Kidney (tissue), 14 donors: ENCODE data around the gene ARL3. TPM values are rescaled to one million over a fixed set of nuclear protein-coding genes. Genes with fewer than 3 reads are reported as not detected.

ENCODE experiments used
- DNase-seq, 5 donors: peaks; one replicate each; pipeline ENCODE4 v3.0.0-alpha.2; 2013 to 2020
- FAIRE-seq: peaks from 2 replicates; lab custom pipeline; 2012; peaks lifted over from hg19 to GRCh38; lab: Jason Lieb, UNC
- H3K27ac ChIP-seq, 2 donors: one replicate each; pipeline ENCODE4 v1.7.0; 2013; ENCODE audit warnings: low read depth in 2 of 2, low read length in 2 of 2, inconsistent platforms in 1 of 2
- H3K27me3 ChIP-seq: one replicate; pipeline ENCODE4 v1.7.1; 2013; ENCODE audit warnings: low read length, inconsistent platforms; ENCODE audit not compliant: control insufficient read depth, insufficient read depth
- H3K36me3 ChIP-seq, 3 donors: one replicate each; pipeline versions ENCODE4 v1.7.0 to v1.7.1; 2013; ENCODE audit warnings: low read length in 3 of 3, control low read depth in 1 of 3, inconsistent platforms in 1 of 3; ENCODE audit not compliant: insufficient read depth in 3 of 3, control insufficient read depth in 2 of 3
- H3K4me1 ChIP-seq, 3 donors: one replicate each; pipeline versions ENCODE4 v1.7.0 to v1.7.1; 2013; ENCODE audit warnings: low read length in 3 of 3, inconsistent platforms in 1 of 3, low read depth in 1 of 3; ENCODE audit not compliant: control insufficient read depth in 2 of 3, insufficient read depth in 2 of 3
- H3K4me3 ChIP-seq, 3 donors: one replicate each; pipeline versions ENCODE4 v1.7.0 to v1.8.1; 2013; ENCODE audit warnings: low read length in 3 of 3, control low read depth in 1 of 3, inconsistent platforms in 1 of 3
- H3K9ac ChIP-seq, 3 donors: one replicate each; pipeline versions ENCODE4 v1.7.0 to v1.7.1; 2013; ENCODE audit warnings: low read length in 3 of 3, control low read depth in 1 of 3, inconsistent platforms in 1 of 3
- H3K9me3 ChIP-seq, 3 donors: one replicate each; pipeline versions ENCODE4 v1.7.0 to v1.7.1; 2013; ENCODE audit warnings: low read length in 3 of 3, control low read depth in 1 of 3, inconsistent platforms in 1 of 3; ENCODE audit not compliant: control insufficient read depth in 2 of 3, insufficient read depth in 1 of 3
- intact Hi-C: fragments of 100-400 bp; cut with DNase I; formaldehyde crosslinking; loops from one replicate; pipeline ENCODE4 v1.11.1; 2022
- polyA plus RNA-seq: library from polyadenylated mRNA; stranded (reverse); fragments of 350-450 nt; fragmentation: Illumina TruSeq; extraction: RNeasy Lipid Tissue Mini Kit (QIAGEN cat#74804); gene quantifications from one replicate; pipeline ENCODE4 v1.2.3, GENCODE V29; 2014; ENCODE audit warnings: low read depth, low replicate concordance; ENCODE audit not compliant: insufficient read depth
- total RNA-seq: library from RNA; stranded (reverse); fragmentation: NEBNext Ultra II Directional; extraction: Animal tissue kit (Norgen Biotek cat#: 25700); gene quantifications from one replicate; pipeline ENCODE4 v1.2.1, GENCODE V29; 2021
- TF ChIP-seq, protein P1 (sequence below): IDR thresholded peaks from 3 replicates; pipeline ENCODE4 v1.5.1; 2012; ENCODE audit warnings: mild to moderate bottlenecking, moderate library complexity, borderline replicate concordance; ENCODE audit not compliant: insufficient read depth; ENCODE audit errors: extremely low read depth
- donor health status: control.
- donor health status: control.
- donor health status: control.
- donor health status: control.
- donor health status: control.
- donor health status: DM: yes; HTN: yes; CAD: no.
- donor health status: Normal renal cell carcinoma (clear cell type).

The ARL3 gene
- total and polyA plus RNA-seq, 2 donors from 2014 or later, result 16.3 to 28.8 TPM

DNA sequence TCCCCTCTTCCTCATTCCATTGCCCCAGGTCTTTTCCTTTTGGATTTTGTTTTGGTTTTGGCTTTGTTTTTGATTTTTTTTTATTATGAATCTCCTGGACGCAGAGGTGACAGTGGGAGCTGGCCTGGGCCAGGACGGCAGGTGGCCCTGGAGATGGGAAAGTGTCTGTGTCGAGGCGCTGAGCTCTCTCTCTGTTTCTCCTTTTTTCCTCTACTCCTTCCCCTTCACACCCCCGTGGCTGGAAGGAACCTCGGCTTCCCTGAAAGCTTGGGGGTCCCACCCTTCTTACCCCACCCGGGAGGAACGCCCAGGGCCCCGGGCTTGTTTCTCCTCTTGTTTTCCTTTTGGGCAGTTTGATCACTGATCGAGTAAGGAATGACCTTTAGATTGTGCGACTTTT, 56.7 kb downstream of the ARL3 start:
- no peak overlapping the region for H3K9ac ChIP-seq
- intact Hi-C loops, result no loop called here
- no peaks in the 10 kb centered on the region for H3K27me3 ChIP-seq
- H3K4me1 ChIP-seq, result peaks cover 0 to 35% (median 19%) of the 10 kb centered on the region in 3 donors
- H3K36me3 ChIP-seq, result peaks cover 7 to 45% (median 21%) of the 10 kb centered on the region in 3 donors
- FAIRE-seq, result no peak
- peak in 1 of 5 donors; percentile 60 for DNase-seq
- no peaks in the 10 kb centered on the region for H3K9me3 ChIP-seq
- peak overlapping the region; percentile 63 to 79 for H3K27ac ChIP-seq
- TF ChIP-seq, protein P1, sequence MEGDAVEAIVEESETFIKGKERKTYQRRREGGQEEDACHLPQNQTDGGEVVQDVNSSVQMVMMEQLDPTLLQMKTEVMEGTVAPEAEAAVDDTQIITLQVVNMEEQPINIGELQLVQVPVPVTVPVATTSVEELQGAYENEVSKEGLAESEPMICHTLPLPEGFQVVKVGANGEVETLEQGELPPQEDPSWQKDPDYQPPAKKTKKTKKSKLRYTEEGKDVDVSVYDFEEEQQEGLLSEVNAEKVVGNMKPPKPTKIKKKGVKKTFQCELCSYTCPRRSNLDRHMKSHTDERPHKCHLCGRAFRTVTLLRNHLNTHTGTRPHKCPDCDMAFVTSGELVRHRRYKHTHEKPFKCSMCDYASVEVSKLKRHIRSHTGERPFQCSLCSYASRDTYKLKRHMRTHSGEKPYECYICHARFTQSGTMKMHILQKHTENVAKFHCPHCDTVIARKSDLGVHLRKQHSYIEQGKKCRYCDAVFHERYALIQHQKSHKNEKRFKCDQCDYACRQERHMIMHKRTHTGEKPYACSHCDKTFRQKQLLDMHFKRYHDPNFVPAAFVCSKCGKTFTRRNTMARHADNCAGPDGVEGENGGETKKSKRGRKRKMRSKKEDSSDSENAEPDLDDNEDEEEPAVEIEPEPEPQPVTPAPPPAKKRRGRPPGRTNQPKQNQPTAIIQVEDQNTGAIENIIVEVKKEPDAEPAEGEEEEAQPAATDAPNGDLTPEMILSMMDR, result no peak
- H3K4me3 ChIP-seq, result no peak overlapping the region

DNA sequence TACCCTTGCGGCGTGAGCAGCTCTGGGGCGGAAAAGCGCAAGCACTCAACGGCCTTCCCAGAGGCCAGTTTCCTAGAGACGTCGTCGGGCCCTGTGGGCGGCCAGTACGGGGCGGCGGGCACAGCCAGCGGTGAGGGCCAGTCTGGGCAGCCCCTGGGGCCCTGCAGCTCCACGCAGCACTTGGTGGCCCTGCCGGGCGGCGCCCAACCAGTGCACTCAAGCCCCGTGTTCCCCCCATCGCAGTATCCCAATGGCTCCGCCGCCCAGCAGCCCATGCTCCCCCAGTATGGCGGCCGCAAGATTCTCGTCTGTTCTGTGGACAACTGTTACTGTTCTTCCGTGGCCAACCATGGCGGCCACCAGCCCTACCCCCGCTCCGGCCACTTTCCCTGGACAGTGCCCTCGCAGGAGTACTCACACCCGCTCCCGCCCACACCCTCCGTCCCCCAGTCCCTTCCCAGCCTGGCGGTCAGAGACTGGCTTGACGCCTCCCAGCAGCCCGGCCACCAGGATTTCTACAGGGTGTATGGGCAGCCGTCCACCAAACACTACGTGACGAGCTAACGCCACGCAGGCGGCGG, 57.3 kb downstream of the ARL3 start:
- intact Hi-C loops, result no loop called here
- Histone ChIP-seq H3K4me3 (no peak overlapping the region), H3K9me3 (no peaks in the 10 kb centered on the region), H3K27me3 (no peaks in the 10 kb centered on the region), H3K36me3 (peaks cover 8 to 48% (median 21%) of the 10 kb centered on the region in 3 donors), H3K27ac (peak overlapping the region; percentile 63 to 79), H3K9ac (no peak overlapping the region), H3K4me1 (peaks cover 0 to 41% (median 23%) of the 10 kb centered on the region in 3 donors)
- FAIRE-seq (no peak), DNase-seq (peak in 1 of 5 donors; percentile 76)
- TF ChIP-seq, protein P1, result no peak

DNA sequence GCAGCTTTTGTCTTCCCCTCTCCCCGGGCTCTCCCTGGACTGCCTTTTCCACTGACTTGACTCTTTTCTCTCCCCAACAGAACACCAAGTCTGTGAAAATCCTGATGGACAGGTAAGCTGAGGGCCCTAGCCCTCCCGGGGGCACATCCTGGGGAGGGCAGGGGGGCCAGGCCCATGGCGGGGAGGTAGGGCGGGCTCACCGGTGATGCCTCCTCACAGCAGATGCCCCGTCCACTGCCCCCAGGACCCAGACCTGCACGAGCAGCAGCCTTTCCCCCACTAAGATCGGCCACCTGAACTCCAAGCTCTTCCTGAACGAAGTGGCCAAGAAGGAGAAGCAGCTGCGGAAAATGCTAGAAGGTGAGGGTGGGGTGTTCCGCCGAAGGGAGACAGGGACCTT, 58.2 kb downstream of the ARL3 start:
- TF ChIP-seq, protein P1, result no peak
- Histone ChIP-seq H3K4me3 (no peak overlapping the region), H3K4me1 (peaks cover 0 to 45% (median 32%) of the 10 kb centered on the region in 3 donors), H3K36me3 (peaks cover 8 to 48% (median 21%) of the 10 kb centered on the region in 3 donors), H3K27me3 (no peaks in the 10 kb centered on the region), H3K9me3 (no peaks in the 10 kb centered on the region), H3K27ac (no peak overlapping the region), H3K9ac (no peak overlapping the region)
- intact Hi-C loops, result no loop called here
- peak in 1 of 5 donors; percentile 55 for DNase-seq
- no peak for FAIRE-seq
